ENCODE results near the gene SETD6. TPM values are rescaled to one million over a fixed set of nuclear protein-coding genes. Genes with fewer than 3 reads are reported as not detected.
A peak's percentile ranks its signal among the peaks of the same experiment; 100 is the strongest.

The SETD6 gene
- total and polyA plus RNA-seq, 12 donors: 8.9 to 18.9 (median 12.2) TPM

DNA sequence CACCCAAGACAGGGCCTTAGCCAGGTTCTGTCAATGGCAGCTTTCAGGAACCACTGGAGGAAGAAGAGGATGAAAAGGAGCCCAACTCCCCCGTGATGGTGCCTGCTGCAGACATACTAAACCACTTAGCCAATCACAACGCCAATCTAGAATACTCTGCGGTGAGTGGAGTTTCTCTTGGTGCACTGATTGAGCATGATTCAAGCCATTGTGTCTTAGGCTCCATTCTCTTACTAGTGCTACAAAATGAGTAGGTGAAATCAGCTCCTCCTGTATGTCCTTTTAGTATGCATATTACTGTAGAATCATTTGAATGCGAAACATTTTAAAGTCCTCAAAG is 1.4 kb downstream of the SETD6 start:
- TF ChIP-seq, protein P1, sequence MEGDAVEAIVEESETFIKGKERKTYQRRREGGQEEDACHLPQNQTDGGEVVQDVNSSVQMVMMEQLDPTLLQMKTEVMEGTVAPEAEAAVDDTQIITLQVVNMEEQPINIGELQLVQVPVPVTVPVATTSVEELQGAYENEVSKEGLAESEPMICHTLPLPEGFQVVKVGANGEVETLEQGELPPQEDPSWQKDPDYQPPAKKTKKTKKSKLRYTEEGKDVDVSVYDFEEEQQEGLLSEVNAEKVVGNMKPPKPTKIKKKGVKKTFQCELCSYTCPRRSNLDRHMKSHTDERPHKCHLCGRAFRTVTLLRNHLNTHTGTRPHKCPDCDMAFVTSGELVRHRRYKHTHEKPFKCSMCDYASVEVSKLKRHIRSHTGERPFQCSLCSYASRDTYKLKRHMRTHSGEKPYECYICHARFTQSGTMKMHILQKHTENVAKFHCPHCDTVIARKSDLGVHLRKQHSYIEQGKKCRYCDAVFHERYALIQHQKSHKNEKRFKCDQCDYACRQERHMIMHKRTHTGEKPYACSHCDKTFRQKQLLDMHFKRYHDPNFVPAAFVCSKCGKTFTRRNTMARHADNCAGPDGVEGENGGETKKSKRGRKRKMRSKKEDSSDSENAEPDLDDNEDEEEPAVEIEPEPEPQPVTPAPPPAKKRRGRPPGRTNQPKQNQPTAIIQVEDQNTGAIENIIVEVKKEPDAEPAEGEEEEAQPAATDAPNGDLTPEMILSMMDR (IDR thresholded peaks at IDR 0.05): no peak
- DNase-seq: no peak
- Histone ChIP-seq H3K4me1 (peaks cover 5 to 26% (median 15%) of the 10 kb centered on the region in 9 donors), H3K4me3 (peak overlapping the region in 3 of 10 donors; percentile 78 to 94 (median 83)), H3K27me3 (no peaks in the 10 kb centered on the region), H3K9me3 (no peaks in the 10 kb centered on the region), H3K27ac (no peak overlapping the region), H3K36me3 (peaks cover 0 to 62% (median 42%) of the 10 kb centered on the region in 9 donors)
- intact Hi-C loops (cut with DNase I): loop anchor here in 4 of 10 donors (5.0 to 10.0 kb wide), 4 partner anchors 108 to 218 kb away; partner anchors contain the start of genes CNOT1 (in 3 of the 4) and GOT2 (in 1 of the 4)
- 86% methylated on average over 4 of the region's 4 CpGs for WGBS, 2 donors
- no peak for ATAC-seq

DNA sequence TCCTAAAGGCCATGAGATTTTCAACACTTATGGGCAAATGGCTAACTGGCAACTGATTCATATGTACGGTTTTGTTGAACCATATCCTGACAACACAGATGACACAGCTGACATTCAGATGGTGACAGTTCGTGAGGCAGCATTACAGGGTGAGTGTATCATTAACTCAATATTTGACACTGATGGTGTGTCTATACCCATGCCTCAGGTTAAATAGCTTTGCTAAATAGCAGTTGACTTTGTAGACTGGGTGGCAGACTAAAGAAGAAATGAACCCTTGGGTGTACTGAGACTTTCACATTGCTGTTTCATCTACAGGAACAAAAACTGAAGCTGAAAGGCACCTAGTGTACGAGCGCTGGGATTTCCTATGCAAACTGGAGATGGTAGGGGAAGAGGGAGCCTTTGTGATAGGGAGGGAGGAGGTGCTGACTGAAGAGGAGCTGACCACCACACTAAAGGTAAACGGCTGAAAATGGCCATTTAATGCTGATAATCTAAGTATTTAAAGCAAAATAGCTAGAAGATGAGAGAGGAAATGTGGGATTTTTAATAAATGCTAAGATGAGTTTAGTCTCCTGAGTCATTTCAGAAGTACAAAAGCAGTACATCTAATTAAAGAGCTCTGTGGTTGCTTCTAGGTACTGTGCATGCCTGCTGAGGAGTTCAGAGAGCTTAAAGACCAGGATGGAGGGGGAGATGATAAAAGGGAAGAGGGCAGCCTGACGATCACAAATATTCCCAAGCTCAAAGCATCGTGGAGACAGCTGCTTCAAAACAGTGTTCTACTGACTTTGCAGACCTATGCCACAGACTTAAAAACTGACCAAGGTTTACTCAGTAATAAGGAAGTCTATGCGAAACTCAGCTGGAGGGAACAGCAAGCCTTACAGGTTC is 3.0 kb downstream of the SETD6 start:
- peaks cover 0 to 70% (median 55%) of the 10 kb centered on the region in 9 donors for H3K36me3 ChIP-seq
- no peak overlapping the region for H3K27ac ChIP-seq
- DNase-seq: no peak
- H3K27me3 ChIP-seq: no peaks in the 10 kb centered on the region
- no peak overlapping the region for H3K4me3 ChIP-seq
- no peak for ATAC-seq
- H3K9me3 ChIP-seq: no peaks in the 10 kb centered on the region
- TF ChIP-seq, protein P1 (IDR thresholded peaks at IDR 0.05): no peak
- intact Hi-C loops (cut with DNase I): loop anchor here in 4 of 10 donors (5.0 to 10.0 kb wide), 4 partner anchors 106 to 216 kb away; partner anchors contain the start of genes CNOT1 (in 3 of the 4) and GOT2 (in 1 of the 4)
- 73 to 75% methylated on average over 8 of the region's 8 CpGs for WGBS, 2 donors
- H3K4me1 ChIP-seq: peaks cover 5 to 26% (median 15%) of the 10 kb centered on the region in 9 donors

GRCh38 chr16:58518980-58519368 is 3.7 kb downstream of the SETD6 start:
- WGBS, 2 donors: 78 to 83% methylated on average over 1 of the region's 1 CpG
- TF ChIP-seq, protein P1 (IDR thresholded peaks at IDR 0.05): no peak
- intact Hi-C loops (cut with DNase I): loop anchor here in 4 of 10 donors (5.0 to 10.0 kb wide), 4 partner anchors 106 to 216 kb away; partner anchors contain the start of genes CNOT1 (in 3 of the 4) and GOT2 (in 1 of the 4)

DNA sequence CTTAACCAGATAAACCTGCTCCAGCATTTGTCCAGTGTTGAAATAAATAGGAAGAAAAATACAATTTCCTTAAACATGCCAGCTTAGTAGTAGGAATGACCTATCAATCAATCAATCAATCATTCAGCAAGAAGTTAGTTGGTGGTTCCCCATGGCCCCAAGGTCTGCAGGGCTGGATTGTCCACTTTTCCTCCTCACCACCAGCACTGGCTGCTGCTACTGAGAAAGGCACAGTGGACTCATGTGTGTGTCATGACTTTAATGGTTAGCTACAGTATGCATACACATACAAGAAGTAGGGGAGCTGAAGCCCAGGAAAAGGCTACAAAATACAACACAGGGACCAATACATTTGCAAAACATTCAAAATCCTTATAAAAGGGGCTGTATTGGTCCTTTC is 4.4 kb downstream of the SETD6 start:
- Histone ChIP-seq H3K27ac (no peak overlapping the region), H3K4me1 (peaks cover 4 to 20% (median 11%) of the 10 kb centered on the region in 9 donors), H3K36me3 (peaks cover 0 to 84% (median 63%) of the 10 kb centered on the region in 9 donors), H3K4me3 (no peak overlapping the region), H3K9me3 (no peaks in the 10 kb centered on the region), H3K27me3 (no peaks in the 10 kb centered on the region)
- ATAC-seq (no peak), DNase-seq (no peak)
- TF ChIP-seq, protein P1 (IDR thresholded peaks at IDR 0.05): no peak
- intact Hi-C loops (cut with DNase I): loop anchor here in 5 of 10 donors (5.0 to 10.0 kb wide), 5 partner anchors 58 to 215 kb away; partner anchors contain the start of genes CNOT1 (in 3 of the 5) and GOT2 (in 1 of the 5)

More at GRCh38 chr16:58518980-58519368, 3.7 kb downstream of the SETD6 start:
- H3K27me3 ChIP-seq: no peaks in the 10 kb centered on the region
- peaks cover 0 to 76% (median 61%) of the 10 kb centered on the region in 9 donors for H3K36me3 ChIP-seq
- H3K4me3 ChIP-seq: no peak overlapping the region
- DNase-seq (no peak), ATAC-seq (no peak)
- H3K9me3 ChIP-seq: no peaks in the 10 kb centered on the region
- no peak overlapping the region for H3K27ac ChIP-seq
- H3K4me1 ChIP-seq: peaks cover 5 to 26% (median 15%) of the 10 kb centered on the region in 9 donors

Data from heart right ventricle (tissue), 16 donors.